Gastroesophageal sphincter (tissue), 3 donors: ENCODE measurements around the gene ZNF479.

Experiments used
- CTCF ChIP-seq, 4 experiments: fragments of 200-600 bp in 2 of 4; fragments of 450-650 bp in 2 of 4; sonication (generic) in 1 of 4; IDR thresholded peaks; one replicate each; pipeline ENCODE4 v1.5.1; 2017 to 2019; ENCODE audit warnings: antibody characterized with exemption in 4 of 4, mild to moderate bottlenecking in 2 of 4, moderate library complexity in 2 of 4
- POLR2AphosphoS5 ChIP-seq: sonication (generic); formaldehyde crosslinking; IDR thresholded peaks from one replicate; pipeline ENCODE4 v1.6.1; 2017; ENCODE audit warnings: antibody characterized with exemption

- TF ChIP-seq CTCF (IDR thresholded peaks at IDR 0.05) (no peak), POLR2AphosphoS5 (no peak)
Measured at GRCh38 chr7:57176928-57177635, 44.8 kb upstream of the ZNF479 start.
